Measurements from ENCODE around the gene BRICD5.
"Not testable (repeated sequence)": the region's sequence is repeated elsewhere in the genome, so short reads cannot be mapped to it uniquely, and the experiment has no call there.

Gene BRICD5

DNA sequence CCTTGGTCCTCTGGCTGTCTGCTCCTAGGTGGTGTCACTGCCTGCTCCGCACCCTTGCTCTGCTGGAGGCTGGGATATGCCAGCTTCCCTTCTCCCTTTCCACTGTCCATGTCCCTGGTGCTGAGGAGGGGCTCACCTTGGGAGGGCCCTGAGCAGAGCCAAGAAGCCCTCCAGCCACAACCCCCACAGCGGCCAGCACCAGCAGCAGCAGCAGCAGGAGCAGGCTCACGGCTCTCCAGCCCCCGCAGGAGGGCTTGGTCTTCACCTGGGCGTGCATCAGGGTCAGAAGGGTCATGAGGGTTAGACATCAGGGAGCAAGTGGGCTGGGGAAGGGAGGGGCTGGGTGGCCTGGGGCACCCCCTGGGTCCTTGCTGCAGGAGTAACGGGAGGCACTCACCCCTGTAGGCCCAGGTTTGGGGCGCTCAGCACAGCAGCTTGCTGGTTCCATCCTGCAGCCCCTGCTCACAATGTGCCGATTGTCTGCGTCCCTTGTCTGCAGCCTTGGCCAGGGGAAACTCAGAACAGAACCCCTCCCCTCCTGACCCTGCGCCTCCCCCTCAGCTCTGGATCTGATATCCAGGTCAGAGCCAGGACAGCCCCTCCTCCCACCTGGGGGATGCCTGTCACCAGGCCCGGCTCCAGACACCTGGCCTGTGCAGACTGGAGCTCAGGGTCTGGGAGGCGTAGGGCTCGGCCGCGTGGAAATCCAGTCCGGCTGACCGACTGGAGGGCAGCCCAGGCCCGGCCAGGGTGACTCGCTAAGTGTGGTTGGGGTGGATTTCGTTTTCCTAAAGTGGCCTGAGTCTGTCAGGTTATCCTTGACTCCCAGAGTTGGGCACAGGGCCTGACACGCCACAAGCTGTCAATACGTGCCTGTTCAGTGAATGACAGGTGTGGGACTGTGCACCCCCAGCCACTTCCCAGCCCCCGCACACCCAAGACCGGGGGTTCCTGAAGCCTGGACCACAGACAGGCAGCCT, at the start of gene BRICD5:
BRICD5 (minus strand) TSS at position 478 of the 980 bp plus-strand sequence; CDS start at position 448, 30 bp downstream.
- no peak for FAIRE-seq

DNA sequence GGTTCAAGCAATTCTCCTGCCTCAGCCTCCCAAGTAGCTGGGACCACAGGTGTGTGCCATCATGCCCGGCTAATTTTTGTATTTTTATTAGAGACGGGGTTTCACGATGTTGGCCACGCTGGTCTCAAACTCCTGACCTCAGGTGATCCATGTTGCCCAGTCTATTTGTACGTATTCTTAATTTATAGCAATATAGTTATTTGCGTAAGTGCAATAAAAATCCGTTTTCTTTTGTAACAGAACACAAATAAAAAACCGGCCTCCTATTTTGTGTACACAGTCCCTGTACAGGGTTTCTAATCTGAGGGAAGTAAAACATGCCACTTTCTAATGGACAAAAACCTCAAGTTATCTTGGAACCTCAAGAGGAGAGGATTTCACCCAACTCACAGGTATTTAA, 49.6 kb upstream of the BRICD5 start:
- no peak for FAIRE-seq

DNA sequence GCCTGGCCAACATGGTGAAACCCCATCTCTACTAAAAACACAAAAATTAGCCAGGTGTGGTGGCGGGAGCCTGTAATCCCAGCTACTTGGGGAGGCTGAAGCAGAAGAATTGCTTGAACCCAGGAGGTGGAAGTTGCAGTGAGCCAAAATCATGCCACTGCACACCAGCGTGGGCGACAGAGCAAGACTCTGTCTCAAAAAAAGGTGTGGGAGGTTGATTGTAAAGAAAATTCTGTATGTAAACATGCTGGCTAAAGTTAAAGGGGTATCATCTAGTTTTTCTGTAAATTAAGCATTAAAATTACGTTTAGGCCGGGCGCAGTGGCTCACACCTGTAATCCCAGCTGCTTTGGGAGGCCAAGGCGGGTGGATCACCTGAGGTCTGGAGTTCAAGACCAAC, 47.9 kb upstream of the BRICD5 start:
- not testable (repeated sequence) for FAIRE-seq

DNA sequence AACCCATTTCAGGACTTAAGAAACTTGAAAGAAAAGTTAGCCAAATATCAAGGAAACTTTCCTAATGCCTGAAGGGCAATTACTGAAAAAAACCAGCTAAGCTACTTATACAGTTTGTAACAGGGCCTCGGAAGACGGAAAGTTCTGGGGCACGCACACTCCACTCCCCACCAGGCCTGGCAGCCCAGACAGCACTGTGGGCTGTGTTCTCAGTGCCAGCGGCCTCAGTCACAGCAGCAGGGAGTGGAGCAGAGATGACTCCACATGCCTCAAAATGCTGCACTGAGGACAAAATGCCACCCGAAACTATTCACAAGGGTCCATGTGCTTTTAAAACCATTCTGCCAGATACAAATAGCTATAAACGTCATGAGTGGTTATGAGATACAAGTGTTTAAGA, 47.1 kb upstream of the BRICD5 start:
- FAIRE-seq = no peak

DNA sequence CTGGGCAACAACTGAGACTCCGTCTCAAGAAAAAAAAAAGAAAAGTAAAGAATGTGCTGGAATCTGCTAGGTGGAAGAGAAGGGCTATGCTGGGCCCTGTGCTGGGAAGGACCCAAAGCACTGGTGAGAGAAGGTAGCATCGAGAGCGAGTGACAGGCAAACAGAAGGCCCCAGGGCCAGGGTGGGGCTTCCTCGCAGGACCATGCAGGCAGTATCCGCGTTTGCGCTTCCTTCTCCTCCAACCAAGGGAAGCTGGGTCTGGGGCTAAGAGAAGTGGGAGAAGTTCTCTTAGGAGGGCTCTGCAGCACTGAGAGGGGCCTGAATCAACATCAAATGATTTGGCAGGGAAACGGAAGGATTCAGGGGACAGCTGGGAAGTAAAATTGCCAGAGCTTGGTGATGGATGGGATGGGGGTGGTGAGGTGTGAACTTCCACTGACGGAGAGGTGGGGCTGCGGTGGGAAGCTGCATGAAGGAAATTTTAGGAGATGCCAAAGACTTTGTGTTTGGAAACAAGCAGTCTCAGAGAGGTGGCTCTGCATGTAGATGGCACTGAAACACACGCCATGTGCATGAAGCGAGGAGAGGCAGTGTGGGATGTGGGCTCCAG, 46.0 kb upstream of the BRICD5 start:
- FAIRE-seq = no peak

DNA sequence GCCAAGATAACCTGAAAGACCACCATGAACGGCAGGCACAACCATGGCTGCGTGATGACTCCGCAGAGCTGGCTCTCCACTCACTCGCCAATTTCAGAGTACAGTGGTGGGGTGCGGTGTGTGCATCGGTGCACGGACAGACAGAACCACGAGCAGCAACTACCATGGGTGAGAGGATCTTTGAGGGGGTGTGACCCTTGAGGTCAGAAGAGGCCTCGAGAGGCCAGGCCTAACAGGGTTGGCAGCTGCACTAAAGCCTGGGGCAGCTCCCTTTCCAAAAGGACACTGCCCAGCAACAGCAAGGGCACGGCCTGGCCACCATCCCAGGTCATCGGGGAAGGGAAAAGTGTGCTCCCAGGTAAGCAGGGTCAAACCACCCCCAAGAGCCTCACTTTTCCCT, 42.6 kb upstream of the BRICD5 start:
- no peak for FAIRE-seq

DNA sequence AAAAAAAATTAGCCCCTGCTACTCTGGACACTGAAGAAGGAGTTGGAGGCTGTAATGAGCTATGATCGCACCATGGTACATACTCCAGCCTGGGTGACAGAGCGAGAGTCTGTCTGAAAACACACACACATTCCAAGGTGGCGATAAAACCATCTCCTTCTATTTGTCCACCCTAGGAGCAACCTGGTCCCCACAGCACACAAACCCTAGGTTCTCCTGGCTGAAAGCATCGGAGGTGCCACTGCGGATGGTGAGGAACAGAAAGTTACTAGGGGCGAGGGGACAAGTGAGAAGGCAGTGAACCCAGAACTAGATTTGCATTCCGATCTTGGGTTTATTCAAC, 42.1 kb upstream of the BRICD5 start:
- FAIRE-seq = no peak

DNA sequence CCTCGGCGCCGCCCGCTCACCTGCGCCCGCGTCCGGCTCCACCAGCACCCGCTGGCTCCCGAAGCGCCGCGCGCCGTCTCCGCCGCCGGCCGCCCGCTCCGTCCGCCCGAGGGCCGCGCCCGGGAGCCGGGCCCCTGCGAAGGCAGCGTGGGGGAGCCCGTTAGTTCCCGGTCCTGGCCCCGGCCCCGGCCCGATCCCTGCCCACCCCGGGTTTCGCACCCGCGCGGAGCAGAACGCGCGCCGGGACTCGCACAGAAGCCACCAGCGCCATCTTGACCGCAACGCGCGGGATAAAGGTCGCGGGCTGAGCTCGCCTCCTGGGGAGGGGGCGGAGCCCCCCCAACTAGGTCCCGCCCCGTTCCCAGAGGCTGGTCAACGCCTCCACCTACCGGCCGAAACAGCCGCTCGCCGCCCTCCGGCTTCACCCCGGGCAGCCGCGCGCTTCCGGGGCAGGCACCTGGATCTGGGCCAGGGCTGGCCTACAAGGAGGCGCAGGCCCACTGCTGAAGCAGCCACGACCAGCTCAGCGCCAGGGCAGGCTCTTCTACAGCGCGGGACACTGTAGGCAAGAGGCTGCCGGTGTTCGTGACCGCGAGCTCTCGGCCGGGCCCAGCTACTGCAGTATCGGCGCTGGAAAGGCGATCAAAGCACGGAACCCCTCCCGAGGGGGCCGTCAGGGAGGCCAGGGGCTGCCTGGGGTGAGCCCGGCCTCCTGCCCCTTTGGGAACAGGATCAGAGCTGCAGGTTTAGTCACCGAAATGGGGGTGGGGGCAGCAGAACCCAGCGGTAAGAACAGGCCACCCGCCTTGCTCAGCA, 40.8 kb upstream of the BRICD5 start, which contains the start of gene ECI1:
ECI1 (minus strand) TSS at position 292 of the 816 bp plus-strand sequence; CDS start at position 271, 21 bp downstream.
- FAIRE-seq = no peak

DNA sequence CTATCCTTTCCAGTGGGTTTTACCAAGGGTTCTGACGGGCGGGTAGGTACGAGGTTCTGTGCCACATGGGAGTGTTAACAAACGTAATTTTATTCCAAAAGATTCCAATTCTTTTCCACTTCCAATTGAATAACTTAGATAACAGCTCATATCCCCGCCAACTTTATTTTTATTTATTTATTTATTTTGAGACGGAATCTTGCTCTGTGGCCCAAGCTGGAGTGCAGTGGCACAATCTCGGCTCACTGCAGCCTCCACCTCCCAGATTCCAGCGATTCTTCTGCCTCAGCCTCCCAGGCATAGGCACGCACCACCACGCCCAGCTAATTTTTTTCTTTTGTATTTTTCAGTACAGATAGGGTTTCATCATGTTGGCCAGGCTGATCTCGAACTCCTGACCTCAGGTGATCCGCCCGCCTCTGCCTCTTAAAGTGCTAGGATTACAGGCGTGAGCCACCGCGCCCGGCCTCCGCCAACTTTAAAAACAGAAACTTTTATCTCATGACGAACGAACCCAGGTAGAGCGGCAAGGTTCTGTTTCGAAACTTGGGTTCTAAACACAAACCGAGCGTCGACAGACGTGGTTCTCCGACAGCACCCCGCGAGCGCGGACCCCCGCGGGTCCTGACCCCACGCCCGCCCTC, 40.1 kb upstream of the BRICD5 start:
- FAIRE-seq = no peak

DNA sequence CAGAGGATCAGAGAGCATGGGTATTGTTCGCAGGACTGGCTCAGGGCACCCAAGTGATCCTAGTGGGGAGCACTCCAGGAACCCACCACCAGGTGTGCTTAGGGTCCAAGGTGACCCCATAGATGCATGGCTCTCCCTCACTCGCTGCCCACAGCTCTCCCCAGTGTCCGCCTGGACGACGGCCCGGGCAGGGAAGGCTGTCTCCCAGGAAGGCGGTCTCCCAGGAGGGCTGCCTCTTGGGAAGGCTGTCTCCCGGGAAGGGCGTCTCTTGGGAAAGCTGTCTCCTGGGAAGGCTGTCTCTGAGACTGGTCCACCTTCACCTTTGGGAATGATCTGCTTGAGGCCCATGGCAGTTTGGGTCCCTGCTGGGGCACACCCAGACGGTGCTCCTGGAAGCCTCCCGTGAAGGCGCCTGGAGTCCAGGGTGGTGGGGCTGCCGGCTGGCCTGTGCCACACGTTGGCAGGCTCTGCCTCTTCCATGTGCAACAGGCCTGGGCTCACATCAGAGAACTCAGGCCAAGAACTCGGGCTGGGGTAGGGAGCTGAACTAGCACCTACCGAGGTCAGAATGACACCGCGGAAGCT, 35.7 kb upstream of the BRICD5 start:
- FAIRE-seq = no peak

DNA sequence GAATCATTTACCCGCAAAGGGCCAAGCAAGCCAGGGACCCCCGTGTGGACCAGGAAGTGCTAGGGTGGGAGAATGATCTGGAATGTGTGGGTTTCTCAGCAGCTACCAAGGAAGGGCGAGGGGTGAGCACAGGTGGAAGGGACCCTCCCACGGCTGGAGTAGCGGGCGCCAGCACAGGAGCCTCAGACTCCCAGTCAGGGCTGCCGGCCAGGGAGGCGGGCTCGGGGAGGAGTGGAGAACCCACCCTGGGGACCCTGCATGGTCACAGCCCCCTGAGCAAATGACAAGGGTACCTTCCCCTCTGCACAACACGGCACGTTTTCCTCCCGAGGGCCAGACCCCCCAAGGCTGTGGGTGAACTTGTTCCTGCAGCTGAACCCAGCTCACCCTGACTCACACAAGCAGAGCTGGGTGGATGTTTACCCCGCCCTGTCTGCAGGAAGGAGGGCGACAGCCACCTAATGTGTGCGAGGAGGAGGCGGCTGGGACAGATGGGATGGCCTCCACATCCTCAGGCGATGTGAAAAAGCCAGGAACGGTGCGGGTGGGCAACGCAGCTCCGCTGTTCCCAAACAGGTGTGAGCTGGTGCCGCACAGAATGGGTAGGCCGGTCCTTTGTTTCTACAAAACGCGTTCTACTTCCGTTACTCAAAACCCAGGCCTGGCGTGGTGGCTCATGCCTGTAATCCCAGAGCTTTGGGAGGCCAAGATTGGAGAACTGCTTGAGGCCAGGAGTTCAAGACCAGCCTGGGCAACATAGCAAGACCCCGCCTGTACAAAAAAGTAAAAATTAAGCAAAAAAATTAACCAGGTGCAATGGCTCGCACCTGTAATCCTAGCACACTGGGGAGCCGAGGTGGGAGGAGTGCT, 34.5 kb upstream of the BRICD5 start:
- FAIRE-seq = no peak

DNA sequence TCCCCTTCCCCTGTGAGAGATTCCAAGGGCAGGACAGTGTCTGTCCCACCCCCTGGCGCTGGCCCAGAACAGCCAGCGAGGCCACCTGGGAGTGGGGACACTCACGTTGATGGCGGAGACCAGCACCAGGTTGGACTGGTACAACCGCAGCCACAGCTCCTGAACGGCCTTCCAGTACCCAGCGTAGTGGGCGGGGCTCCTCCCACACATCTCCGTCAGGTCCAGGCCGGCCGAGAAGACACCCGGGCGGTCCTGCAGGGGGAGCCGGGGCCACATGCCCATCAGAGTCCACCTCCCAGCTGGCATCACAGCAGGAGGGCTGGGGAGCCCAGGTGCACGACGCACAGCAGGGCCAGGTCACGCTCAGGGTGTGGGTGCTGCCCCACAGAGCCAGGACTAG, 33.6 kb upstream of the BRICD5 start:
- FAIRE-seq = no peak

DNA sequence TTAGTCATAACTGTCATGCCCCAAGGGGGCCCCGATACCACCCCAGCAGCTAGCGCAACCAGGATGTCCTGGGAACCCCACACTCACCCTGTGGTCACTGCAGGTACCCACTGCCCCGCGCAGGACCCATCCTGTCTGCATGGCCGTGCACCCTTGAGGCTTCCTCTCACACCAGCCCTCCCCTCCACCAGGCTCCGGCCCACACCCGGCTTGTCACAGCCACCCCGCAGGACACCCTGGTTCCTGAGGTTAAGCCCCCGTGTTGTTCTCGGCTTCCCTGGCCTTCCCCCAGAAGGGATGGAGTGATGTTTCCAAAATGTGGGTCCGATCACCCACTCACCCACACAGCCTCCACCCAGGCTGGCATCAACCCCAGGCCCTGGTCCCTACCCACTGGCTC, 33.1 kb upstream of the BRICD5 start:
- no peak for FAIRE-seq

DNA sequence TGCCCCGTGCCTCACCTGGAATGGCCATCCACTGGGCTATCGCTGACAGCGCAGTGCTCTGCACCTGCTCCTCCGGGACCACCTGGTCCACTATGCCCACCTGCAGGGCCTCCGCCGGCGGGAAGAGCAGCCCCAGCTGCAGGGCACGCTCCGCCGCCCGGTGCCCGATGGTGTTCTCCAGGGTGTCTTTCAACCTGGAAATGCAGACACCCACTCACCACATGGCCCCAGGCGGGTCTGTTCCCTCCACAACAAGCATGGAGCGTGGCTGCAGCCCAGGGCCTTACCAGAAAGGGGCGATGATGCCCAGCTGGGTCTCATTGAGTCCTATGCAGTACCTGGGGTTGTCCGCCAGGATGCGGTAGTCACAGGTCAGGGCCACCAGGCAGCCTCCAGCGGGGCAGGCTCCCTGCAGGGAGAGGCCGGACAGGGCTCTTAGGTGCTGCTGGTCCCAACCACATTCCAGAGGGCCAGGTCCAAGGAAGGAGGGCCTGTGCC, 32.4 kb upstream of the BRICD5 start:
- no peak for FAIRE-seq

DNA sequence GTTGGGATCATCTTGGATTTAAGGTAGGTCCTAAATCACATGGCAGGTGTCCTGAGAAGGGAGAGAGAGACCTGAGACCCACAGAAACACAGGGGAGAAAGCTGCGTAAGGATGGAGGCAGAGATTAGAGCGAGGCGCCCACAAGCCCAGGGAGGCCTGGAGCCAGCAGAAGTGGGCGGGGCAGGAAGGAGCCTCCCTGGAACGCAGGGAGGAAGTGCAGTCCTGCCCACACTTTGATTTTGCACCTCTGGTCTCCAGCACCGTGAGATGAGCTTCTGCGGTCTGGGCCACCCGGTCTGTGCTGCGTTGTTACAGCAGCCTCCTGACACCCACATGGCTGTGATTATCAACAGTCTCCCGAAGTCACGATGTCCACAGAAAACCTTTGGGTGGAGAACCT, 31.9 kb upstream of the BRICD5 start:
- no peak for FAIRE-seq

DNA sequence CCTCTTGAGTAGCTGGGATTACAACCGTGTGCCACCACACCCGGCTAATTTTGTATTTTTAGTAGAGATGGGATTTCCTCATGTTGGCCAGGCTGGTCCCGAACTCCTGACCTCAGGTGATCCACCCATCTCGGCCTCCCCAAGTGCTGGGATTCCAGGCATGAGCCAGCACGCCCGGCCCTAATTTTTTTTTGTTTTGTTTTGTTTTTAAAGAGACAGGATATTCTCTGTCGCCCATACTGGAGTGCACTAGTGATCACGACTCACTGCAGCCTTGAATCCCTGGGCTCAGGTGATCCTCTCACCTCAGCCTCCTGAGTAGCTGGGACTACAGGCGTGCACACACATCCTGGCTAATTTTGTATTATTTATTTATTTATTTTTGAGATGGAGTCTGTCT, 29.7 kb upstream of the BRICD5 start:
- not testable (repeated sequence) for FAIRE-seq

DNA sequence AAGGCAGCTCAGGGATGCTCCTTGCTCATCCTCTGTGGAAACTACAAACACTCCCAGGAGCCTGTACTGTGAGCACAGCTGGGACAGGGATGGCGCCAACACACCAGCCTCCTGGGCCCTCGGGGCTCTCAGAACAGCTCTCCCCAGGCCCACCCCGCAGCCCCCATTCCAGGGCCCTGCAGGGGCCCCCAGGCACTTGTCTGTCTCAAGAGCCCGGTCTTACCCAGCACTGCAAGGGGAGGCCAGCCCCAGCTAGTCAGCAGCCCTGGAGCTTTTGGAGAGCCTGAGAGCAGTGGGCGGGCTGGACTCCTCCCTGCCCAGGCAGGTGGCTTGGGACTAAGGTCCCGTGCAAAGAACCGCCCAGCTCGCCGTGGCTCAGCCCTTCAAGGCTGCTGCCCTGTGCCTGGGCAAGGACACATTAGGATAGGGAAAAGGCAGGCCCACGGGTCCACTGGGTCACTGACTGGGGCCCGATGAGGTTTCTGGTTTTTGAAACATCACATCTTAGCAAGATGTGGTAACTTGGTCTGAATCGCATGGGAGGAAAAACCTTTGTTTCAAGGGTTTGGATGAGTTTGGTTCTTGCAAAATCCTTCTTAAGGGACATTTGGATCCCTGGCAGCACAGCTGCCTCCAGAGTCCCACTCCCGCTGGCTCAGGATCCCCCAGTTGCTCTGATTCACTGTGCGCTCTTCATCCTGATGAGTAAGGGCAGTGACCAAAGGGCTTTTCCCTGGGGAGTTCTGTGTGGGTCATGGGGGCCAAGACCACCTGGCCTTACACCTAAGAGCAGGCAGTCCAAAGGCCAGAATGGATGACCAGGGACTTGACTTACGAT, 28.4 kb upstream of the BRICD5 start:
- no peak for FAIRE-seq

DNA sequence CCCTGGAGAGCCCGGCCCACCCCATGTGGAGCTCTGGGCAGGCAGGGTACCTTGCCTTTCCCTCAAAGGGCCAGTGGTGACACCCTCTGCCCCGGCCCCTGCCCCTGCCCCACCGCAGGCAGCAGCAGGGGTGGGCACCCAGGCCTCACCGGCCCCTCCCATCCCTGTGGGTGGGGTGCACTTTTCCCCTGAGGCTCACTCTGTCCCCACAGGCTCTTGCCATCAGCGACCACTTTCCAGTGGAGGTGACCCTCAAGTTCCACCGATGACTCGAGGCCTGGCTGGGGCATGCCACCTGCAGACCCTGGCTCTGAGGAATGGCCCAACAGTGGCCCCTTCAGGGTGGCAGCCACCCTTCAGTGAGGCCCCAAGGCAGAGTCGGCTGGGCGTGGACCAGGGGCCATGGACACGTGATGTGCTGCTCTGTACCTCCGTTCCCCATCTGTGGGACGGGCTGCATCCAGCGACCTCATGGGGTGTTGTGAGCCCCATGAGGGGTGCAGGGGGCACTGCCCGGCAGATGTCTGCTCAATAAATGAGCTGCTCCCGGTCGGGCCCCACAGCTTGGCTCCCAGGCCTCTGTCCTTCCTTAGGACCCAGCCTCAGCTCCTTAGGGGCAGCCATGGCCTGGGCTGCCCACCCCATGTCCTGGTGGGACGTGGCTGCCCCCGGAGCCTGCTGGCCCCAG, 27.6 kb upstream of the BRICD5 start:
- FAIRE-seq = no peak

DNA sequence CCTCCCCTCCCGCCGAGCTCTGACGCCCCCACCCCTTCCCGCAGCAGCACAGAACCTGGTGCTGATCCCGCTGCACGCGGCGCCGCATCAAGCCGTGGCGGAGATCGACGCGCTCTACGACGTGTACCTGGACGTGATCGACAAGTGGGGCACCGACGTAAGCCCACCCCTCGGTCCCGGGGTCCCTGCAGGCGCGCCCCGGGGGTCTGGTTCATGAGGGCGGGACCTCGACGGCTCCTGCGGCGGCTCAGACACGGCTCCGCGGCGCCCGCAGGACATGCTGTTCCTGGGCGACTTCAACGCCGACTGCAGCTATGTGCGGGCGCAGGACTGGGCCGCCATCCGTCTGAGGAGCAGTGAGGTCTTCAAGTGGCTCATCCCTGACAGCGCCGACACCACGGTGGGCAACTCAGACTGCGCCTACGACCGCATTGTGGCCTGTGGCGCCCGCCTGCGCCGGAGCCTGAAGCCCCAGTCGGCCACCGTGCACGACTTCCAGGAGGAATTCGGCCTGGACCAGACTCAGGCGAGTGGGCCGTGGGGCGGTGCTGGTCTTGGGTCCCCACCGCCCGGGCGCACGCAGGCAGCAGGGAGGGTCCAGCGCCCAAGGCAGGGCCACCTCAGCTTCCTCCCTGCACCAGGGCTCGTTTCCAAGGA, 27.0 kb upstream of the BRICD5 start:
- FAIRE-seq = no peak

All from colon (tissue), 2 donors.